HG03342 (cell line): ENCODE measurements around the gene ZNF735.
"Not testable (repeated sequence)": the region's sequence is repeated elsewhere in the genome, so short reads cannot be mapped to it uniquely, and the experiment has no call there.

Experiments used
- ATAC-seq: cut with Tn5 transposase; IDR thresholded peaks from one replicate; pipeline ENCODE4 v1.9.1; 2021; ENCODE audit warnings: mild to moderate bottlenecking, moderate library complexity; ENCODE audit not compliant: unreplicated experiment

Gene ZNF735

DNA sequence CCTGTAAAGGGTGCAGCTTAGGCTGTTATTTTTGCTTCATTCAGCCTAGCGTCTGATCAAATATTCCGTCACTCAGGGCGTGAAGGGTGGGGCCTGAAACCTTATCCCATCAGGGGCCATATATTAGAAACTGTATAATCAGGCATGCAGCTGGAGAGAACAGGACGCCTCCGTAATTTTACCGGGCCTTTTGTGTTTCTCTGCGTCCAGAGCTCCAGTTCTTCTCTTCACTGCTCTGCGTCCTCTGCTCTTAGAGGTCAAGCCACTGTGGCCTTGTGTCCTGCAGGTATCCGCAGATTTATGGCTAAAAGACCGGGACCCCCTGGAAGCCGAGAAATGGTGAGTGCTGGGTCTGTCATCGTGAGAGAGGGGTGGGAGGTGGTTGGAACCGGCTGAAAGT lies at the start of gene ZNF735:
TSS of gene ZNF735 (plus strand) at position 301 of the 400 bp plus-strand sequence. CDS start at position 301, 0 bp downstream.
- ATAC-seq: no peak

DNA sequence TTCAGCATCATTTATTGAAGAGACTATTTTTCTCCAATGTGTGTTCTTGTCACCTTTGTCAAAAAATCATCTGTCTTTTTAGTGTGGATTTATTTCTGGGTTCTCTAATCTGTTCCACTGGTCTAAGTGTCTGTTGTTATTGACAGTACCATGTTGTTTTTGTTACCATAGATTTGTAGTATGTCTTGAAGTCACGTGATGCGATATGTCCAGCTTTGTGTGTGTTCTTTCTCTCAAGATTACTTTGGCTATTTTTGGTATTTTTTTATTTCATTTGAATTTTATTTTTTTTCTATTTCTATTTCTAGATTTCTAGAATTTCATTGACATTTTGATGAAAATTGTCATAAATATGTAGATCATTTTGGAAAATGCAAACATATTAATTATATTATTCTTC lies 36.0 kb upstream of the ZNF735 start:
- not testable (repeated sequence) for ATAC-seq

DNA sequence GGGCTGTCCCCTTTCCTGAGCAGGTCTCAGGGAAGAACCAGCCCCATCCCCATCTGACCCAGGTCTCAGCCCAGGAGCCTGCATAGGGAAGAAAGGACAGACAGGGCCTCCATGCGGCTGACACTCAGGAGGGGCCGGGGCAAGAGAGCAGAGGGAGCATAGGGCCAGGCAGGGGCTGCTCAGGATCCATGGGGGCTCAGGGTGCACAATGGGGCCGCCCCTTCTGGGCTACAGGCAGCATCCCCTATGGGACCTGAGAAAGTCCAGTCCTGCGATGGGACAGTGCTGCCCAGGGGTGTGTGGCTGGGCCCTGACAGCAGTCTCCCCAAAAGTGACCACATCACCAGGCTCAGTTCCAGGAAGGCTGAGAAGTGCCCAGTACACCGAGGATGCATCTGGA lies 32.7 kb upstream of the ZNF735 start:
- no peak for ATAC-seq

DNA sequence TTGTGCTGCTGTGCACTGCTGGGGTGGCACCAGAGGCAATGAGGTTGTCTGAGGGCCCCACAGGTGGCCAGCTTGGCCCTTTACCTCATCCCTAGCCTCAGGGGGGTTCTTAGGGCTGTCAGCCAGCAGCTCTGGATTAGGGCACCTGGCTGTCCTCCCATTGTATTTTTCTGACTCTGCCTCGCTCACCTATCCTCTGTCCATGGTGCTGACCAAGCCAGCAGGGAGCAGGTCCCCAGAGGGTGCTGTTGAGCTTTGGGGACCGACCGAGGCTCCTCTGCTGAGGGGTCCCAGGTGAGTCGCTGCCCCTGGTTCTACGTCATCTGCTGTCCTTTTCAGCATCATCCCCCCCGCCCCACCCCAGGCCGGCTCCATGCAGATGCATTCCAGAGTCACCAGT lies 32.1 kb upstream of the ZNF735 start:
- ATAC-seq: no peak

DNA sequence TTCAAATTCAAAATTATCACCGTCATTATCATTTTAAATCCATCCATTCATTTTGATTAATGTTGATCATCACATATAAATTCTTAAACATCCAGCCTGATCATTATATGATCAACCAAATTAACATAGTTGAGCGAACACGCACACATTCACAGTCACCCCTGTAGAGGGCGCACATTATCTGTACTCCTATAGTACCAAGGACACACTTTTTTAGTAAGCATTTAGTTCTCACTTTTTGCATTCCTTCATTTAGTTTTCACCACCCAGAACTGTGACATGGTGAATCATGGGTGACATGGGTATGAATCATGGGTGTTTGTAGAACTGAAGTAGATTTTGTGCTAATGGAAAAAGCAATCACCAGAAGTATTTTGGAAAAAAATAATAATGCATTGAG lies 26.0 kb upstream of the ZNF735 start:
- ATAC-seq: no peak

DNA sequence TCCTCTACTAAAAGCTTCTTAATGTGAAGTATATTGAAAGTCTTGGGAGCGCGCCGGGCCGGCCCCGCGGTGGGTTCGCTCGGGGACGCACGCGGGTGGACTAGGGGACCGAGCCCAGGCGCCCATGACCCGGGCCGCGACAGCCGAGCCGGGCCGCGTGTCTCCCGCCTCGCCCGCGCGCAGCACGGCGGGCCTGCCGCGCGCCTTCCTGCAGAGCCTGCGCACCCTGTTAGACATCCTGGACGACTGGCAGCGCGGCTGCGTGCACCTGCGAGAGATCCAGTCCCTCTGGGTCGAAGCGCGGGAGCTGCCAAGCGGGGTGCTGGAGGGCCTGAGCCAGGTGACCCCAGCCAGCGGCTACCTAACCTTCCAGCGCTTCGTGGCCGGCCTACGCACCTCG lies 25.4 kb upstream of the ZNF735 start:
- ATAC-seq: no peak

DNA sequence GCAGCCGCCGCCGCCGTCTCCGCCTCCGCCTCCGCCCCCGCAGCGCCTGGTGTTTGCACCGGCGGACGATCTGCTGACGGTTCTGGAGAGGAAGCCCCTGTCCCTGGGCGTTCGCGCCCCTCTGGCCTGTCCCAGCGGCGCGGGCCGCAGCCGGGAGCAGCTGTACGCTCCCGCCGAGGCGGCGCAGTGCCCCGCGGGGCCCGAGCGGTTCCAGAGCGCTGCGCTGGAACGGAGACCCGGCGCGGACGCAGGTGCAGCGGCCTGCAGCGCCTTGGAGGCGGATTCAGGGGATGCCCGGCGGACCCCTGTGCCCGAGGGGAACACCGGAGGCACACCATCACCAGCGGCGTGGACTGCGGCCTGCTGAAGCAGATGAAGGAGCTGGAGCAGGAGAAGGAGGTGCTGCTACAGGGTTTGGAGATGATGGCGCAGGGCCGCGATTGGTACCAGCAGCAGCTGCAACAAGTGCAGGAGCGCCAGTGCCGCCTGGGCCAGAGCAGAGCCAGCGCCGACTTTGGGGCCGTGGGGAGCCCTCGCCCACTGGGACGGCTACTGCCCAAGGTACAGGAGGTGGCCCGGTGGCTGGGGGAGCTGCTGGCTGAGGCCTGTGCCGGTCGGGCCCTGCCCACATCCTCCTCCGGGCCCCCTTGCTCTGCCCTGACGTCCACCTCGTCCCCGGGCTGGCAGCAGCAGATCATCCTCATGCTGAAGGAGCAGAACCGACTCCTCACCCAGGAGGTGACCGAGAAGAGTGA lies 24.8 kb upstream of the ZNF735 start:
- no peak for ATAC-seq

DNA sequence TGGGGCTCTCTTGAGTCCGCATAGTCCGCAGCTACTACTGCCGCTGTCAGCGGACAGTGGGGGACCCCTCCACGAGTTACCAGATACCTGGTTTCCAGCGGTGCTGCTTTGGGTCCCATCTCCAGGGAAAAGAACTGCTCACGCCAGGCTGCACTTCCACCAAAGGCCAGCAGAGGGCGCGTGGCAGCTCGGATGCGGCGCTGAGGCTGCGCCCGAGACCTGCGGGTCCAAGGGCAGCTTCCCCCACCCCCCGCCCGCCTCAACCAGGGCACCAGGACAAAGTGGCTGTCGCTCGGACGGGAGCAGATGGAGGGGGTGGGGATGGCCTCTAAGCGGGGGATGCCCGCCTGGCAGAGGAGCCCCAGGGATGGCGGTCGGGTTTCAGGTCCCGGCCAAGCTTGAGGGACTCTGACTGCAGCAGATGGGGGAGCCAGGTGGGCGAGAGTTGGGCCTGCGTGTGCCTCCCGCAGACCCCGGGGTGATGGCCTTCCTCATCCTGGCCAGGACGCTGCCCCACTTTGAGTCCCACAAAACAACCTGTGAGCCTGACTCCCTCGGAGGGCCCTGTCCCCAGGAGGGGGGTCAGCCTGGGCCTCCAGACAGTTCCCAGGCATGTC lies 23.8 kb upstream of the ZNF735 start:
- no peak for ATAC-seq

DNA sequence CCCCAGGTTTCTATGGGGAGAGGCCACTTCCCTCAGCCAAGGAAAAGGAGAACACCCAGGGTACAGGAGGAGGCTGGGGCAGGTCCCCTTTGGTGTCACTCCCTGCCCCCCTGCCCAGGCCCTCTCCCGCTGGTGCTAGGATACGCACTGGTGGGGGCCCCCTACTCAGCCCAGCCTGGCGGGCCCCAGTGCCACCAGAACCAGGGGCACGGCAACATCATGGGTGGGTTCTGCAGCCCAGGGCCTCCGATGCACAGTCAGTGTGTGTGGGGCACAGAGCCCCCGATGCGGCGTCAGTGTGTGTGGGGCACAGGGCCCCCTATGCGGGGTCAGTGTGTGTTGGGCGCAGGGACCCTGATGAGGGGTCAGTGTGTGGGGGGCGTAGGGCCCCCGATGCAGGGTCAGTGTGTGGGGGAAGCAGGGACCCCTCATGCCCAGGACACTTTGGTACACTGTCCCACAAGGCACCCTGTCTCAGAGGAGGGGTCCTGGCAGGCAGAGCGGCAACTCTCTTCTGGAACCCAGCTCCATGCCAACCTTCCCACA lies 23.1 kb upstream of the ZNF735 start:
- no peak for ATAC-seq

DNA sequence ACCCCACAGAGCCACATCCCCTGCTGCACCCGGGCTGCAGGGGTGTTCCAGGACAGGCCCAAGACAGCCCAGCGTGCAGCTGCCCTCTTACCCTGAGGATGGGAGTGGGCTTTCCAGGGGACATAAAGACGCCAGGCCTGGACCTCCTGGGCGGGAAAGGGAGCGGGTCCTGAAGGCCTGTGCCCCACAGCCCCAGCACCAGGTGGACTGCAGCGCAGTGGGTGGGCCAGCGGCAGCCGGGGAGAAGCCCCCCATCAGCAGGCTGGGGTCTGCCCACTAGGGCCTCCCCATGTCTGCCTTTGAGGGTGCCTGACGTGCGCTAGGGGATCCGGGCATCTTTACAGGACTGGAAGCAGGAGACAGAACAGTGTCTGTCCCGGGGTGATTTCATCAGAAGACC lies 22.6 kb upstream of the ZNF735 start:
- ATAC-seq: no peak

DNA sequence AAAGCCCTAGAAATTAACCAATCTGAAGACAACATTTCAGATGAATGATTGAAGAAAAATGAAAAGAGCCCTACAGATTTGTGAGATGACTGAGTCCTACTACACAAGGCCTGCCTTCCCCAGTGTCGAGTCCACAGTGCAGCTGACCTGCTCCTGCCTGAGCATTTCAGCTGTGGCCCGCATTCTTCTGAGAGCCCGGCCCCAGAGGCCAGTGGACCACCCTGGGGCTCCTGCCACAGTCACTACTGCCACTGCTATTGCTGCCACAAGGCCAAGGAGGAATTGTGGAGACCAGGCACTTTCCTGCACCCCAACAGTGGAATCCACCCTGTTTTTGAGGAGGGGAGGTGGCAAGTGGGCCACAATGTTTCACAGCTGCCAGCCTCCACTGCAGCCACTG lies 19.6 kb upstream of the ZNF735 start:
- ATAC-seq: no peak

DNA sequence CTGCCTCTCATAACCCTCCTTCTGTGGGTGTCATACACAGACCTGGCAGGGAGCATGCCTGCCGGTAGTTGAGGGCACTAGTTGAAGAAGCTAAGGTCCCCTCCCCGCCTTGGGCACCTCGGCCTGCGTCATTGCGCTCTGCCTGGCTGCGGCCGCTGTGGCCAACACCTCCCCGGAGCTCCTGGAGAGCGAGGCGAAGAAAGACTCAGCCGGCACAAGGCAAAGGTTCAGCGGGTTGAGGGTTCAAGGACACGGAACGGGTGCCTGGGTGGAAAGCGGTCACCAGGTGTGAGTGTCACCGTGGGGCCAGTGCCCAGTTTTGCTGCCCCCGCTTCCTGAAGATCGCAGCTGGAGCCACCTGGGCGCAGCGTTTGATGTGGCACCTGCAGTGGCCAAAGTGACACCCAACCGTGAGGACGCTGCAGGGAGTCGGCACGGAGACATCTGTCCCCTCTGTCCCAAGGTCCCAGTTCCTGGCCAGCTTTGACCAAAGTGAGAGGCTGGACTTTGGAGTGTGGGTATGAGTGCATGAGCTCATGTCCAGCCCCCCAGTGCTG lies 14.8 kb upstream of the ZNF735 start:
- ATAC-seq: no peak

DNA sequence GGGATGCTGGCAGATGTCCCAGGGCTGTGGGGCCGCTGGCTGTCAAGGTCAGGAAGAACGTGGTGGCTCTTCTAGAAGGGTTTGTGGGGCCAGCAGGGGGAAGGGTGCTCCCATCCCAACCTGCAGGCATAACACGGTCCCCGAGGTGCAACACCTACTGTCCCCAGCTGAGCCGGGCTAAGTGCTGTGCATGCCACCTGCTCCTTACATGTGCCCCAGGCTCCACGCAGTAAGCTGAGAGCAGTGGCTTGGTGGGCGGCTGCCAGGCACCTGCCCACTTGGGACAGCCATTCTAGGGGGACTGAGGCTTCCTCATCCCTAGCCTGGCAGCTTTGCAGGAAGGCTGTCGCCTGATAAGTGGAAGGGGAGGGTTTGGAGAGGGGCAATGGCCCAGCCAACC lies 14.2 kb upstream of the ZNF735 start:
- no peak for ATAC-seq

DNA sequence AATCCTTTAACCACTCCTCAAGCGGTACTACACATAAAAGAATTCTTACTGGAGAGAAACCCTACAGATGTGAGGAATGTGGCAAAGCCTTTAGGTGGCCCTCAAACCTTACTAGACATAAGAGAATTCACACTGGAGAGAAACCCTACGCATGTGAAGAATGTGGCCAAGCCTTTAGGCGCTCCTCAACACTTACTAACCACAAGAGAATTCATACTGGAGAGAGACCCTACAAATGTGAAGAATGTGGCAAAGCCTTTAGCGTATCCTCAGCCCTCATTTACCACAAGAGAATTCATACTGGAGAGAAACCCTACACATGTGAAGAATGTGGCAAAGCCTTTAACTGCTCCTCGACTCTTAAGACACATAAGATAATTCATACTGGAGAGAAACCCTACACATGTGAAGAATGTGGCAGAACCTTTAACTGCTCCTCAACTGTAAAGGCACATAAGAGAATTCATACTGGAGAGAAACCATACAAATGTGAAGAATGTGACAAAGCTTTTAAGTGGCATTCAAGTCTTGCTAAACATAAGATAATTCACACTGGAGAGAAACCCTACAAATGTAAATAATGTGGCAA lies 12.8 kb downstream of the ZNF735 start:
- not testable (repeated sequence) for ATAC-seq

DNA sequence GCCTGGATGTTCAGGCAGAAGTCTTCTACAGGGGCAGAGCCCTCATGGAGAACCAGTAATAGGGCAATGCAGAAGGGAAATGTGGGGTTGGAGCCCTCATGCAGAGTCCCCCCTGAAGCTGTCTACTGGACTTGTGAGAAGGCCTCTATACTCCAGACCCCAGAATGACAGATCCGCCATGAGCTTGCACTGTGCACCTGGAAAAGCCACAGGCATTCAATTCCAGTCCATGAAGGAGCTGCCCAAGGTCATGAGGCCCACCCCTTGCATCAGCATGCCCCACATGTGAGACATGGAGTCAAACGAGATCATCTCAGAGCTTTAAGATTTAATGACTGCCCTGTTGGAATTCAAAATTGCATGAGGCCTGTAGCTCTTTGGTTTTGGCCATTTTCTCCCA lies 16.4 kb downstream of the ZNF735 start:
- no peak for ATAC-seq

DNA sequence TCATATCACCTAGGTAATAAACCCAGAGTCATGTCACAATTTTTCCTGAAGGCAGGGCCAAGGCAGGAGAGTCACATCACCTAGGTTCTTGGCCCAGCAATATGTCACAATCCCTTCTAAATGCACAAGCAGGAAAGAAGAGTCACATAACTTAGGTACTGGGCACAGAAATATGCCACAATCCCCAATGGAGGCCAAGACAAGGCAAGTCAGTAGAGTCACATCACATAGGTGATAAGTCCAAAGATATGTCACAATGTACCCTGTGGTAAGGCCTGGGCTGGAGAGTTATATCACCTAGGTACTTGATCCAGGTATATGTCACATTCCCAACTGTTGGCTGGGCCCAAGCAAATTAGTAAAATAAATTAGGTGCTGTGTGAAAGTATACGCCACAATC lies 21.2 kb downstream of the ZNF735 start, which contains the start of gene ZNF679:
TSS of gene ZNF679 (plus strand) at position 301 of the 400 bp plus-strand sequence. CDS start 20,644 bp downstream, outside the sequence.
- not testable (repeated sequence) for ATAC-seq

DNA sequence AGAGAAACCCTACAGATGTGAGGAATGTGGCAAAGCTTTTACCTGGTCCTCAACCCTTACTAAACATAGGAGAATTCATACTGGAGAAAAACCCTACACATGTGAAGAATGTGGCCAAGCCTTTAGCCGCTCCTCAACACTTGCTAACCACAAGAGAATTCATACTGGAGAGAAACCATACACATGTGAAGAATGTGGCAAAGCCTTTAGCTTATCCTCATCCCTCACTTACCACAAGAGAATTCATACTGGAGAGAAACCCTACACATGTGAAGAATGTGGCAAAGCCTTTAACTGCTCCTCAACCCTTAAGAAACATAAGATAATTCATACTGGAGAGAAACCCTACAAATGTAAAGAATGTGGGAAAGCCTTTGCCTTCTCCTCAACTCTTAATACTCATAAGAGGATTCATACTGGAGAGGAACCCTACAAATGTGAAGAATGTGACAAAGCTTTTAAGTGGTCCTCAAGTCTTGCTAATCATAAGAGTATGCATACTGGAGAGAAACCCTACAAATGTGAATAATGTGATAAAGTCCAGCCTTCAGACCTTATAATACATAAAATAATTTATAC lies 59.4 kb downstream of the ZNF735 start:
- ATAC-seq: no peak
